RCC 7860 (cell line): ENCODE data around the gene C3.
"Not testable (repeated sequence)": the region's sequence is repeated elsewhere in the genome, so short reads cannot be mapped to it uniquely, and the experiment has no call there.

Experiments
- DNase-seq: peaks from one replicate; pipeline ENCODE4 v3.0.0-alpha.2; 2015; ENCODE audit warnings: low spot score
- FAIRE-seq: peaks from 2 replicates; lab custom pipeline; 2012; peaks lifted over from hg19 to GRCh38; lab: Jason Lieb, UNC

Gene C3

GRCh38 chr19:6694147-6694815 is 26.2 kb downstream of the C3 start:
- no peak for FAIRE-seq
- DNase-seq = no peak

GRCh38 chr19:6693681-6694080 is 26.8 kb downstream of the C3 start:
- FAIRE-seq (no peak), DNase-seq (no peak)

- no peak for FAIRE-seq
- DNase-seq = no peak
These were observed 27.4 kb downstream of the C3 start for GRCh38 chr19:6693056-6693471.

- FAIRE-seq = no peak
These were observed 28.4 kb downstream of the C3 start for GRCh38 chr19:6692027-6692426.

GRCh38 chr19:6691342-6691741 is 29.1 kb downstream of the C3 start:
- FAIRE-seq (no peak), DNase-seq (no peak)

More at GRCh38 chr19:6692027-6692426, 28.4 kb downstream of the C3 start:
- DNase-seq = no peak

- FAIRE-seq = no peak
- no peak for DNase-seq
These were observed 30.1 kb downstream of the C3 start for GRCh38 chr19:6690160-6690885.

GRCh38 chr19:6687114-6687513 is 33.3 kb downstream of the C3 start:
- peak; percentile 91 for FAIRE-seq
- DNase-seq = peak; percentile 84

- FAIRE-seq = no peak
- DNase-seq = no peak
These were observed 33.8 kb downstream of the C3 start for GRCh38 chr19:6686628-6686975.

- FAIRE-seq = no peak
- DNase-seq = no peak
These were observed 34.4 kb downstream of the C3 start for GRCh38 chr19:6685962-6686627.

GRCh38 chr19:6685482-6685881 is 35.0 kb downstream of the C3 start:
- no peak for DNase-seq

GRCh38 chr19:6683971-6684370 is 36.5 kb downstream of the C3 start:
- no peak for FAIRE-seq

More at GRCh38 chr19:6685482-6685881, 35.0 kb downstream of the C3 start:
- FAIRE-seq = no peak

GRCh38 chr19:6682607-6683128 is 37.8 kb downstream of the C3 start:
- FAIRE-seq = no peak
- no peak for DNase-seq

More at GRCh38 chr19:6683971-6684370, 36.5 kb downstream of the C3 start:
- DNase-seq = no peak

GRCh38 chr19:6680141-6680540 is 40.3 kb downstream of the C3 start:
- DNase-seq (no peak), FAIRE-seq (no peak)

- FAIRE-seq (no peak), DNase-seq (no peak)
These were observed 41.3 kb downstream of the C3 start for GRCh38 chr19:6679139-6679538.

GRCh38 chr19:6678690-6679109 is 41.8 kb downstream of the C3 start:
- peak; percentile 23 for DNase-seq
- FAIRE-seq = no peak

GRCh38 chr19:6677883-6678689 is 42.4 kb downstream of the C3 start:
- no peak for FAIRE-seq
- DNase-seq = no peak

GRCh38 chr19:6677495-6677882 is 43.0 kb downstream of the C3 start:
- FAIRE-seq (no peak), DNase-seq (no peak)

GRCh38 chr19:6676288-6676687 is 44.2 kb downstream of the C3 start:
- DNase-seq (no peak), FAIRE-seq (no peak)

- peak; percentile 69 for FAIRE-seq
These were observed 45.6 kb downstream of the C3 start for GRCh38 chr19:6674868-6675305.

GRCh38 chr19:6674408-6674807 is 46.0 kb downstream of the C3 start:
- DNase-seq, FAIRE-seq: not testable (repeated sequence)

More at GRCh38 chr19:6674868-6675305, 45.6 kb downstream of the C3 start:
- peak; percentile 60 for DNase-seq
